HG03060 (cell line): ENCODE measurements around the gene ZNF175.
A peak's percentile ranks its signal among the peaks of the same experiment; 100 is the strongest.

ENCODE experiments used
- ATAC-seq: cut with Tn5 transposase; IDR thresholded peaks from one replicate; pipeline ENCODE4 v1.9.1; 2021; ENCODE audit warnings: low read depth, moderate number of reproducible peaks; ENCODE audit not compliant: unreplicated experiment

The ZNF175 gene

GRCh38 chr19:51587264-51588191, 16.4 kb downstream of the ZNF175 start:
- ATAC-seq: no peak

- no peak for ATAC-seq
Measured at GRCh38 chr19:51589511-51589910, 18.4 kb downstream of the ZNF175 start.

DNA sequence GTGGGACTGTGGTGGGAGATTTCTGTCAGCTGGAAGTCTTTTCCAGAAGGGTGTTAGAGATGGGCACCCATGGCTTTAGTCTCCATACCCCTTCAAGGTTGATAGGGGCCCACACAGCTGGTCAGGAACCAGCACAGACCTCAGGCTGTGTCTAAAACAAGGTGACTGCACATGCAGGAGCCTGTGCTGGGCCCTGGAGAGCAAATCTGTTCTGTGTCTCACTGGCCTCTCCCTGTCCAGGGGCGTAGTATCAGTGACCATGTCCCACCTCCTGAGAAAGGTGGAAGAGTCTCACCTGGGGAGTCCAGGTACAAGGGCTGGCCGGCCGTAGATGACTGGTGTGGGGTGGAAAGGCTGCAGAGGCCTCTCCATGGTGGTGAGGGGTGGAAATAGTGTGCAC, 19.4 kb downstream of the ZNF175 start:
- ATAC-seq: no peak

- ATAC-seq: no peak
Measured at GRCh38 chr19:51592521-51592920, 21.4 kb downstream of the ZNF175 start.

DNA sequence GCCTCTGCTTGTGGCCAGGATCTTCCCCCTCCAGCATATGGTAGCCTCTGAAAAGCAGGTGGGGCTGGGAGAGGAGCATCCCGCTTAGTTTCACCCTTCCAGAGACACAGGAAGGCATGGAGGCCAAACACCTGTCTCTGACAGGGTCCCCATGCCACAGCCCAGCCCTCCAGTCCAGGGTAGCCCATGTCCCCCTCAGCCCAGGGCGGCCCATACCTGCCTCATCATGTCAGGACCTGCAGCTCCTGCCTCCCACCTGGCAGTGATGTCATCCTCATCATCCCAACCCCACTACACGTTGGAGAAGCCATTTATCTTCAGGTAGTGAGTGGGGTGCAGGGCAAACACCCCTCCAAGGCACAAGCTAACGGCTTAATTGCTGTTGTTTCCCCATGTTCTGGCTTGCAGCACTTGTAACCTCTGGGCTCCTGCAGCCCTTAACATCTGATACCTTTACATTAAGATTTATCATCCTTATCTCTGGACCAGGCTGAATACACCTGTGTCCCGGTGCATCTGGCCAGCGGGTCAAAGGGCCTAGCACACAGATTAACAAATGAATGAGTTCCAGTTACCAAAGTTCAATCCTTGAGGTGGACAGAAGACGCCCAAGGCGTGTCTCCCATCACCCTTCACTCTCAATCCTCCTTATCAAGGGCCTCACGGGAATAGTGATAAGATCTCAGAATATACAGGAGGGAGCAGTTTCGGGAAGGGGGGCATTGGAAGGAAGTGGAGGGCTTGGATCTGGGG, 22.2 kb downstream of the ZNF175 start:
- no peak for ATAC-seq

- ATAC-seq: peak; percentile 93
Measured at GRCh38 chr19:51593969-51594773, 23.1 kb downstream of the ZNF175 start.

- no peak for ATAC-seq
Measured at GRCh38 chr19:51594774-51595109, 23.7 kb downstream of the ZNF175 start.

DNA sequence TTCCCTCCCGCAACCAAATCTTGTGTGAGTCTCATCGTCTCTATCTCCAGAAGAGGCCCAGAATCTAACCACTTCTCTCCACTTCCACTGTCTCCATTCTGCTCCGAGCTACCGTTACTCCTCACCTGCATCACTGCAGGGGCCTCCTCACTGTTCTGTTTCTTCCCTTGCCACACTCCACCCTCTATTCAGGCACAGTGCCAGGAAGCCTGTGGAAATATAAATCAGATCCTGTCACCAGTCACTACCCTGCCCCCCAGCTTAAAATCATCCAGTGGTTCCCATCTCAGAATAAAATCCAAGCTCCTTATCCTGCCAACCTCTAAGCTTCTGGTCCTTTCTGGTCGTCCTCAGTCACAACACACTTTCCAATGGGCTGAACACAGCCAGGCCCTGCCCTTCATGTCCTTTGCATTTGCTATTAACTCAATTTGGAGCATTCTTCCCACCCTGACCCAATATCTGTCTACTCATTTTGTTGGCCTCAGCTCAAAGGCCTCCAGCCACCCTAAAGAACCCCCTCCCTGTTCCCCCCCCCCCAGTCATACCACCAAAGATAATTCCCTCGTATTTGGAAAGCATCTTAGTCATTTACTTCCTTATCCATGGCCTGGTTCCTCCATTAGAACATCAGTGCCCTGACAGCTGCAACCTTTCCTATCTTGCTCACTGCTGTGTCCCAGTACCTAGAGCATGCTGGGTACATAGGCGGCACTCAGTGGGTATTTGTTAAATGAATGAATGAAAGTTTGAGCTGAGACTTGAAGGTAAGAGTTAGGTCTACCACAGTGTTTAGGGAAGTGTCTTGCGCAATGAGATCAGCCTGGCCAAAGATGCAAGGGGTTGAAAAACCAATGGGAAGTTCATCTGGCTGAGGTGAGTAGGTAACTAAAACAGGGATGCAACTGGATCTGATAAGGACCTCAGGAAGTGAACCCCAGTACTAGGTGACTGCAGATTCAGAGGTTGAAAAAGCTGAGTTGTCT, 24.4 kb downstream of the ZNF175 start:
- ATAC-seq: no peak

DNA sequence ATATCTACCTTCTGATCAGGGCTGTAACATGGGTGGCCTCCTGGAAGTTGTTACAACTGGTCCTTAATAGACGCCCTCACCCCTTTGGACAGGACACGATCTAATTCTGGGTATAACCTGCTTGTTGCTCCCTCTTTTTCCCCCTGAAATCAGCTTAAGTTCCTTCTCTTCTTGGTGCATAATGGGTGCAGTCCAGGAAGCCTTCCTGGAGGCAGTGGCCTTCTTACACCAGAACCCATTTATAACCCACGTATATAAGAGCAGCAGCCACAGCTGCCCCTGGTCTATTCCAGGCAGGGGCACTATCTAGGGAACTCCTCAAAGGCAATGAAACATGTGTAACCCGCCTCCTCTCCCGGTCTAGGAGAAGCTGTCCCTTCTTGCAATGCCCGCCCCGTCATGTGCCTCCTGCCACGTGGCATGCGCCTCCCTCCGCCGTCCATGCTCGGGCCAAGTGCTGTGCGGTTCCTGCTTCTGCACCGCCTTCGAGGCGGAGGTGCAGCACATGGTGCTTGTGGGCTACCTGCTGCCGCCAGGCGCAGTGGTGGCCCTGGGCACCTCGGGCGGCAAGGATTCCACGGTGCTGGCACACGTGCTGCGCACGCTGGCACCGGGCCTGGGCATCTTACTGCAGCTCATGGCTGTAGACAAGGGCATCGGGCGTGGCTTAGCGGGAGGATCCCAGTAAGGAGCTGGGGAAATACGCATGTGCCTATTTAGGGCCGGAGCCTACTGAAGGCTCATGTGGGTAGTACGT, 27.3 kb downstream of the ZNF175 start:
- no peak for ATAC-seq

GRCh38 chr19:51599084-51599483, 28.0 kb downstream of the ZNF175 start:
- ATAC-seq: no peak

GRCh38 chr19:51600940-51601580, 30.0 kb downstream of the ZNF175 start:
- ATAC-seq: no peak

GRCh38 chr19:51602189-51602854, 31.2 kb downstream of the ZNF175 start:
- no peak for ATAC-seq

DNA sequence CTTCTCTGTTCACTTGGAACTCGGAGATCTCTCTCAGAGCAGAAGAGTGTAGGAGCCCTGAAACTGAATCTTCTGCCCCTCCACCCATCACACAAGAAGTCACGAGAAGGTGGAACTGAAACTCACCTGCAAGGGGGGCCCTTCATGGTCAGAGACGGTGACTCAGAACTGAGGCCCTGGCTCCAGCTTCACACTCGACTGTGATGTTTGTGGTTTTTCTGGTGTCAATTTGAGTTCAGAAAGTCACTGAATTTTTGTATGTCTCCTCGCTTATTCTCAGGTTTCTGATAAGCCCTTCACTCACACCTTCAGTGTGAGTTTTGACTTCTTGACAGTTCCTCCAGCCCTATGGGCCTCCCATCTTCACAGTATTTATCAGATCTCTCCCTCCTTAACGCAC, 36.0 kb downstream of the ZNF175 start:
- peak; percentile 76 for ATAC-seq

DNA sequence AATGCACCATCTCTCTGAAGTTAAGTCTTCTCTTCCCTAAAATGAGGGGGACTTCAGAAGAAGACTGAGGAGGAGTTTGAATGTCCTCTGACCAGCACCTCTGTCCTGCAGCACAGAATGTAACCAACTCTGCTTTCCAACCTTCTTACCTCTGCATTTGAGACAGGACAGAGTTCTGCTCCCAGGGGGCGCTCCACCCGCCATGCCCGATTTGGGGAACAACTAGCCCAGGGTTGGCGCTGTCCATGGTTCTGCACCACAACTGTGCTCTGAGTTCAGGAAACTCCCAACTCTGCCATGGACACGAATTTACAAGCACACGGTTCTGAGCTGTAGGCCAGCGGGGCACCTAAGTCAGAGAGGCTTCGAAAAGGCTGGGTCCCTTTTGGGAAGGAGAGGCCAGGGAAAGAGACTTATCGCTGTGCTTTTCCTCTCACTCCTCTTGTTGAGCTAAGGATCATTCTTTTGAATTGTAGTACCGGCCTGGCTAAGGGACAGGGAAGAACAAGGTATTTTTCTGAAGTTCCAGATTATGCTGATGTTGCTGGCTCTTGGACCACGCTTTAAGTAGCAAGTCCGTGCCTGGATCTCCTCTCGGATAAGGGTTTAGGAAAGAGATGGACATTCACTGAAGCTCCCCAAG, 37.0 kb downstream of the ZNF175 start:
- no peak for ATAC-seq

DNA sequence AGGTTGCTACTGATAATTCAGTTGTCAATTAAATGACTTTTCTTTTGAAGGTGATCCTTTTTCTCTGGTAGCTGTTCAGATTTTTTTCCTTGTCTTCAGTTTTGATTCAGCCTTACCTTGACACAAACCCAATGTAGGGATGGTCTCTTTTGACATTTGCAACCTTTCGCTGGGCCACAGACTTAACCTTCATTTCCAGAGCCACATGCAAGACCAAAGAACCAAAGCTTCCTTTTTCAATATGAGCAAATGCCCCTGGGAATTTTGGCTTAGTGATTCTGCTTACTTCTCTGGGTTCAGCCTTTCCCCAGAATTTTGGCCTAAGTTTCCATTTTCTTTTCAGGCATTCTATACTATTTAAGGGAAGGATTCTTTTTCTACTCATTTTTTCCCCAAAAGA, 39.5 kb downstream of the ZNF175 start:
- ATAC-seq: no peak

- ATAC-seq: no peak
Measured at GRCh38 chr19:51614789-51615188, 43.7 kb downstream of the ZNF175 start.

DNA sequence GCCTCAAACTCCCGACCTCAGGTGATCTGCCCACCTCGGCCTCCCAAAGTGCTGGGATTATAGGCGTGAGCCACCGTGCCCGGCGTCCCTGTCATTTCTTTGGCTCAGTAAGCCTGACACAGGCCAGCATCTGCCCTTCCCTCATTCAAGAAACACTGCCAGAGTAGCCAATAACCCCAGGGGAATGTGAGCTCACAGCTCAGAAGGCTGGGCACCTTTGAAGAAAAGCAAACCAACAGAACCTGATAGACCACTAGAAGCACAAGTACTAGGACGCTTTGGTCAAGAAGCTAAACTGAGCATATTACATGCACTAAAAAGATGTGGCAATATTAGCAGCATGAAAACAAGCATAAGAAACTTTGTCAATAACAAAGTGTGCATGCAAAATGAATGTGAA, 44.9 kb downstream of the ZNF175 start:
- no peak for ATAC-seq

- no peak for ATAC-seq
Measured at GRCh38 chr19:51621178-51621577, 50.1 kb downstream of the ZNF175 start.
